GM19240 (cell line): ENCODE measurements around the gene ACYP2.
A peak's percentile ranks its signal among the peaks of the same experiment; 100 is the strongest.
"Not testable (repeated sequence)": the region's sequence is repeated elsewhere in the genome, so short reads cannot be mapped to it uniquely, and the experiment has no call there.

Source experiments
- DNase-seq: peaks from one replicate; pipeline ENCODE4 v3.0.0; 2011; ENCODE audit warnings: low spot score; ENCODE audit not compliant: insufficient read length

The ACYP2 gene

GRCh38 chr2:54262015-54262765 is 146.8 kb downstream of the ACYP2 start:
- DNase-seq: no peak

GRCh38 chr2:54265081-54265480 is 149.7 kb downstream of the ACYP2 start:
- DNase-seq: not testable (repeated sequence)

- no peak for DNase-seq
These were observed 152.2 kb downstream of the ACYP2 start for GRCh38 chr2:54267577-54267976.

- no peak for DNase-seq
These were observed 155.8 kb downstream of the ACYP2 start for GRCh38 chr2:54271189-54271588.

GRCh38 chr2:54271843-54272627 is 156.6 kb downstream of the ACYP2 start:
- peak; percentile 3 for DNase-seq

GRCh38 chr2:54274781-54275242 is 159.4 kb downstream of the ACYP2 start:
- DNase-seq: no peak

- DNase-seq: no peak
These were observed 160.1 kb downstream of the ACYP2 start for GRCh38 chr2:54275541-54275940.

- no peak for DNase-seq
These were observed 164.0 kb downstream of the ACYP2 start for GRCh38 chr2:54279385-54279784.

GRCh38 chr2:54284826-54285225 is 169.4 kb downstream of the ACYP2 start:
- no peak for DNase-seq

GRCh38 chr2:54285451-54285850 is 170.0 kb downstream of the ACYP2 start:
- DNase-seq: no peak

- no peak for DNase-seq
These were observed 172.1 kb downstream of the ACYP2 start for GRCh38 chr2:54287532-54287931.

- DNase-seq: no peak
These were observed 174.5 kb downstream of the ACYP2 start for GRCh38 chr2:54289917-54290316.

GRCh38 chr2:54290356-54291025 is 175.1 kb downstream of the ACYP2 start:
- DNase-seq: no peak

GRCh38 chr2:54294665-54295064 is 179.2 kb downstream of the ACYP2 start:
- DNase-seq: not testable (repeated sequence)

- DNase-seq: no peak
These were observed 180.5 kb downstream of the ACYP2 start for GRCh38 chr2:54295911-54296310.

- DNase-seq: no peak
These were observed 183.1 kb downstream of the ACYP2 start for GRCh38 chr2:54298514-54298913.

- DNase-seq: no peak
These were observed 188.2 kb downstream of the ACYP2 start for GRCh38 chr2:54303631-54304030.

GRCh38 chr2:54306556-54306955 is 191.1 kb downstream of the ACYP2 start:
- no peak for DNase-seq

GRCh38 chr2:54308186-54308585 is 192.8 kb downstream of the ACYP2 start:
- DNase-seq: no peak

- DNase-seq: no peak
These were observed 193.4 kb downstream of the ACYP2 start for GRCh38 chr2:54308782-54309181.

GRCh38 chr2:54310311-54310710 is 194.9 kb downstream of the ACYP2 start:
- DNase-seq: no peak

- no peak for DNase-seq
These were observed 195.5 kb downstream of the ACYP2 start for GRCh38 chr2:54310961-54311360.
